Measurements from ENCODE around the gene WDR64.

GRCh38 chr1:241615043-241615974 is 36.8 kb upstream of the WDR64 start:
- TF ChIP-seq POLR2A (IDR thresholded peaks at IDR 0.05; ENCODE audit: extremely low read depth, insufficient read length) (no peak), CTCF (IDR thresholded peaks at IDR 0.05; ENCODE audit: low read depth, low read length) (no peak)

All from NB4 (cell line).